LNCaP clone FGC (cell line): ENCODE measurements around the gene TSHZ2.

Source experiments
- DNase-seq: peaks from one replicate; pipeline ENCODE4 v3.0.0-alpha.2; 2011; ENCODE audit warnings: low read depth
- H3K4me3 ChIP-seq: 2 replicates; pipeline ENCODE4 v1.5.1; 2011; ENCODE audit warnings: mild to moderate bottlenecking, low read depth, low read length, control low read depth
- TF ChIP-seq, protein P1 (sequence below): IDR thresholded peaks from 2 replicates; pipeline ENCODE4 v1.5.1; 2012; ENCODE audit warnings: mild to moderate bottlenecking; ENCODE audit not compliant: control insufficient read depth, insufficient read depth; ENCODE audit errors: extremely low read depth

The TSHZ2 gene

DNA sequence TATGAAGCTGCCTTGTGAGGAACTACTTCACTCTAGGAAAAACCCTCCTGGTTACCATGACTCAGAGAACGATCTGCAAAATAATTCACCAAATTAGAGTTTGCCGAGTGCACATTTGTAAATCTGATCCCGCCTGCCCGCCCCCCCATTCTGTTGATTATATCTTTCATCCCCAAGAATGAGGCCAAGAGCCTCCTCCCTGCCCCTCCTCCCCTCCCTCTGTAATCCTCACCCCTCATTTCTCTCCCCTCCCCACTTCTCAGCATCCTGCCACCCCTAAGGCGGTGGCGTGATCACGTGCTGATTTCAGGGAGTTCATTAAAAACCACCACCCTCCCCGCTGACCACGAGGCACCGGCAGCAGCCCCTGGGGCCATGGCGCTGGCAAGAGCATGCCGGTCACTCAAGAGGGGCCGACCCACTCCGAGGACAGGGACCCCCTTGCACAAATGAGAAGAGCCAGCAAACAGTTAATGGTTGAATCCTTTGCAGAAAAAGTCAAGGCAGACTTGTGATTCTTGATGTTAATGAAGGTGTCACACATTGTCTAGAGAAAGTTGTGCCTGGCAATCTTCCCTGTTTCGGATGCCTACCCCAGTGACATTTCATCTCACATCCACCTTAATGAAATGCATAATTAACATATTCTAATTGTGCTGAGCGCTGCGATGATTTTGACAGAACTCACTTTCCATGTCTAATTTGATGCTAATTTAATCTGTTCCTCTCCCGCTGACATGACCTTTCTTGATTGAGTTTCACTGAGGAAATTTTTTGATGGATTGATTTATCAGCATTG lies 373.6 kb downstream of the TSHZ2 start:
- DNase-seq = no peak
- no peak overlapping the region for H3K4me3 ChIP-seq
- TF ChIP-seq, protein P1, sequence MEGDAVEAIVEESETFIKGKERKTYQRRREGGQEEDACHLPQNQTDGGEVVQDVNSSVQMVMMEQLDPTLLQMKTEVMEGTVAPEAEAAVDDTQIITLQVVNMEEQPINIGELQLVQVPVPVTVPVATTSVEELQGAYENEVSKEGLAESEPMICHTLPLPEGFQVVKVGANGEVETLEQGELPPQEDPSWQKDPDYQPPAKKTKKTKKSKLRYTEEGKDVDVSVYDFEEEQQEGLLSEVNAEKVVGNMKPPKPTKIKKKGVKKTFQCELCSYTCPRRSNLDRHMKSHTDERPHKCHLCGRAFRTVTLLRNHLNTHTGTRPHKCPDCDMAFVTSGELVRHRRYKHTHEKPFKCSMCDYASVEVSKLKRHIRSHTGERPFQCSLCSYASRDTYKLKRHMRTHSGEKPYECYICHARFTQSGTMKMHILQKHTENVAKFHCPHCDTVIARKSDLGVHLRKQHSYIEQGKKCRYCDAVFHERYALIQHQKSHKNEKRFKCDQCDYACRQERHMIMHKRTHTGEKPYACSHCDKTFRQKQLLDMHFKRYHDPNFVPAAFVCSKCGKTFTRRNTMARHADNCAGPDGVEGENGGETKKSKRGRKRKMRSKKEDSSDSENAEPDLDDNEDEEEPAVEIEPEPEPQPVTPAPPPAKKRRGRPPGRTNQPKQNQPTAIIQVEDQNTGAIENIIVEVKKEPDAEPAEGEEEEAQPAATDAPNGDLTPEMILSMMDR = no peak

DNA sequence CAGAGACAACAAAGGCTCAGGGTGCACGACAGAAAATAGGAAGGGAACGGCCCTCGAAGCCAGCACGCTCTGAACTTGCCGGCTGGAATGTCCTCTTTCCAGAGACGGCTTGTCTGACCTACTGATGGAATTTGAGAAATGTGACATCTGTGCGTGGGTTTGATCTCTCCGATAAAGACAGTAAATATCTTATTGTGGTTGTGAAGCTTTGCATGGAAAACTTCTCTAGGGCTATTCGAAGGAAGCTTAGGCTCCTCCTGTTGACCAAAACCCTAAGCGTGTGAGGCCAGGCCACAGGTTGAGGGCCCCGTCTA lies 374.1 kb downstream of the TSHZ2 start:
- DNase-seq = no peak
- TF ChIP-seq, protein P1 = no peak
- no peak overlapping the region for H3K4me3 ChIP-seq

DNA sequence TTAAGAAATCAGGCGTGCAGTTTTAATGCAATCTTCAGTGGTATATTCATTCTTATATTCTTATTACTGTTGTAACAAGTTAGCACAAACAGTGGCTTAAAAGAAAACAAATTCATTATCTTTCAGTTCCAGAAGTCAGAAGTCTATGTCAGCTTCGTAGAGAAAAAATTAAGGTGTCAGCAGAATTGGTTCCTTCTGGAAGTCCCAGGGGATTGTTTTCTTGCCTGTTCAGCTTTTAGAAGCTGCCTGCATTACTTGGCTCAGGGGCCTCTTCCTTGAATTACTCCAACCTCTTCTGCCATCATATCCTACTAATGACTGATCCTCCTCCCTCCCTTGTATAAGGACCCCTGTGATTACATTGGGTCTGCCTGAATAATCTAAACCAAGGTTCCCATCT lies 377.6 kb downstream of the TSHZ2 start:
- H3K4me3 ChIP-seq = no peak overlapping the region
- no peak for DNase-seq
- TF ChIP-seq, protein P1 = no peak

DNA sequence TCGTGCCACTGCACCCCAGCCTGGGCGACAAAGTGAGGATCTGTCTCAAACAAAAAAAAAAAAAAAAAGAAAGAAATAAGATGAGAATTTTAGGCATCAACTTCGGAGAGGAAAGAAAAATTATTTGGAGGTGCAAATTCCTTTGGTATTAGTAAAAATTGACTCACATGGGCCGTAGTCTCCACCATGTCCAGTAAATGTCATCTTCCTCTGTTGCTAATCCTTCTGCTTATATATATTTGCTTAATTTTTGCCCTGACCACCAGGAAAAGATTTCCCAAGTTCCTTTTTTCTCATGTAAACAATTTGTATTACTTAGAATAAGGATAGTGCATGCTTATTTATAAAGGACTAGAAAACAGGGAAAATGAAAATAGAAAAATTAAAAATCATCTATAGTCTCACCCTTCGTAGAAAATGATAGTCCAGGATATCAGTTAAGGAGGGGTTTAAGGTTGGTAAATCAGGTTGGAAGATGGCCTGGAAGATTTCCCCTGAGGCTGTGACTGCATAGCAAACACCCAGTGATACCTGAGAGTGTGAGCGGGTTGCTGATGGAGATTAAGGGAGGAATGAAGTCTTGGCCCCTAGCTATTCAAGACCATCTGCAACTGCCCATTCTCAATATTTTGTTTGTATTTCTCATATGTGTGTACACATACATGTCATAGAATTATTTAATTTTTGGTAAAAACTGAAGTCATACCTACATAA lies 380.7 kb downstream of the TSHZ2 start:
- DNase-seq = no peak

DNA sequence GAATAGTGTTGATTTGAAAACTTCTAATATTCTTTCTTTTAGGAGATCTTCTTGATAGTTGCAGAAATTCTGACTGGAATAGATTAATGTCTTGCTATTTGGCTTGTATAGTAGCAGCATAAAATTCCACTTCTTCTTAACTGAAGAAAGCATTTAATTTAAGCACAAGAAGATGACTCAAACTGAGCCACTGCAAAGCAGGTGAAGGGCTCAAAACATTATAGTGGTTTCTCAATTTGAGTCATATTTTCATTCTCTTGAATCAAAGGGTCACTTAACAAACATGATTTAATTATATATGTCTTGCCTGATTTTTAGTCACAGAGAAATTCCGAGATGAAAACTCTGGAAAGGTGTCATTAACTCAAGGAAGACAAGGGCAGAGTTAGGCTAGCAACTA lies 382.2 kb downstream of the TSHZ2 start:
- no peak overlapping the region for H3K4me3 ChIP-seq
- TF ChIP-seq, protein P1 = no peak
- no peak for DNase-seq

More for the DNA sequence above, 380.7 kb downstream of the TSHZ2 start:
- no peak overlapping the region for H3K4me3 ChIP-seq
- TF ChIP-seq, protein P1 = no peak

DNA sequence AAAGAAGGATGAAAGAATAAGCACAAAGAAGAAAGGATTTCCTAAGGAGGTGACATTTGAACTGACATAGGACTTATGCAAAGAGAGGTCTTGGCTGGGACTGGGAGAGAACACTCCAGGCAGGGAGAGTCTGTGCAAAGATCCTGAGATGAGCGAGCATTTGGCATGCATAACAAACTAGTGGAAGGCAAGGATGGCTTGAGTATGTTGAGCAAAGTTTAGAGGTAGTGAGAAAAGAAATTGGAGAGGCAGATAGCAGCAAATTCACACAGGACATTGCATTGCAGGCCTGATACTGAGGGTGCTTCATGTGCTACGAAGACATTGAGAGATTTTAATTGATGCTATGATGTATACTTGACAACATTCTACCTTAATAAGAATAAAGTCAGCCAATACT lies 383.6 kb downstream of the TSHZ2 start:
- no peak for DNase-seq
- TF ChIP-seq, protein P1 = no peak
- H3K4me3 ChIP-seq = no peak overlapping the region

DNA sequence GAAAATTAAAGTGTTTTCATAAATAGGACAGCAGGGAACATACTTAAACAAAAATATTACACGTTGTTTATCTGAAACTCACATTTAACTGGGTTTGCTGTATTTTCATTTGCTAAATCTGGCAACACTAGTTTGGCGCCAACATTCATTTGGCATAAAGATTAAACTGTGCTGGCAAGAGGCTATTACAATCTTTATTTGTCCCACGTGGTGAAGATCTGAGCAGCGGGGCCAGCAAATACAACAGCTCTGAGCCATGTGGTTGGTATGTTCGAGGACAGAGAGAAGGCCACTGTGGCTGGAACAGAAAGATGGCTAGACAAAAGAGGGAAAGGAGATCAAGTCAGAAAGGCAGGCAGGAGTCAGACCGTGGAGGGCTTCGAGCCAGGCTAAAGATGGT lies 387.3 kb downstream of the TSHZ2 start:
- DNase-seq = no peak
- TF ChIP-seq, protein P1 = no peak
- H3K4me3 ChIP-seq = no peak overlapping the region
